Stomach (tissue), 4 donors: Measurements from ENCODE around the gene PHACTR3.

Experiments used
- CTCF ChIP-seq, 7 experiments: fragments of 450-650 bp in 4 of 7; fragments of 200-600 bp in 3 of 7; sonication (generic) in 3 of 7; IDR thresholded peaks; one replicate each; pipeline ENCODE4 v1.5.1; 2016 to 2019; ENCODE audit warnings: antibody characterized with exemption in 7 of 7, control low read depth in 2 of 7, mild to moderate bottlenecking in 1 of 7
- EP300 ChIP-seq: sonication (generic); formaldehyde crosslinking; IDR thresholded peaks from one replicate; pipeline ENCODE4 v1.6.1; 2017; ENCODE audit warnings: antibody characterized with exemption
- POLR2A ChIP-seq, 4 donors: fragments of 450-650 bp; IDR thresholded peaks; one replicate each; pipeline ENCODE4 v1.6.1; 2016; ENCODE audit warnings: antibody characterized with exemption in 4 of 4, control low read depth in 2 of 4, mild to moderate bottlenecking in 1 of 4, moderate library complexity in 1 of 4
- POLR2AphosphoS5 ChIP-seq, 3 donors: sonication (generic); formaldehyde crosslinking; IDR thresholded peaks; one replicate each; pipeline ENCODE4 v1.6.1; 2016; ENCODE audit warnings: antibody characterized with exemption in 3 of 3

- TF ChIP-seq EP300 = no peak
- no peak for TF ChIP-seq CTCF (IDR thresholded peaks at IDR 0.05)
- no peak for TF ChIP-seq POLR2A (IDR thresholded peaks at IDR 0.05)
- no peak for TF ChIP-seq POLR2AphosphoS5 (IDR thresholded peaks at IDR 0.05)
Observed at GRCh38 chr20:59828125-59829053, 224.0 kb downstream of the PHACTR3 start.
